CD4-positive, alpha-beta T cell (primary cell): Measurements from ENCODE around the gene LBHD1. TPM values are rescaled to one million over a fixed set of nuclear protein-coding genes. Genes with fewer than 3 reads are reported as not detected.
A peak's percentile ranks its signal among the peaks of the same experiment; 100 is the strongest.

Experiments
- ATAC-seq: fragments of 200-7000 bp; cut with Tn5 transposase; one replicate; pipeline ENCODE4 v1.10.0; 2022; ENCODE audit warnings: mild to moderate bottlenecking; ENCODE audit not compliant: poor library complexity
- CTCF ChIA-PET: fragments of 350-600 bp; sonication (Branson Sonifier 250); formaldehyde crosslinking; loops from one replicate; lab custom pipeline; 2021; ENCODE audit warnings: antibody characterized with exemption, inconsistent platforms; lab: Charles Lee
- POLR2A ChIA-PET: fragments of 350-600 bp; sonication (Branson Sonifier 250); formaldehyde crosslinking; loops from one replicate; lab custom pipeline; 2021; ENCODE audit warnings: antibody characterized with exemption, inconsistent platforms; lab: Charles Lee
- DNase-seq, 14 experiments: peaks; one replicate each; pipeline ENCODE4 v3.0.0-alpha.2; 2013 to 2020; ENCODE audit warnings: mixed read lengths in 2 of 14
- H3K27ac ChIP-seq, 2 donors: one replicate each; pipeline versions ENCODE4 v1.5.1 to v1.7.0; 2013; ENCODE audit warnings: low read length in 2 of 2, low read depth in 1 of 2, mild to moderate bottlenecking in 1 of 2
- H3K27me3 ChIP-seq, 2 experiments: 1 replicate in 1 of 2; 2 replicates in 1 of 2; pipeline versions ENCODE4 v1.6.1 to v1.7.0; 2013; ENCODE audit warnings: low read length in 2 of 2, control low read depth in 1 of 2, mild to moderate bottlenecking in 1 of 2, moderate library complexity in 1 of 2; ENCODE audit not compliant: insufficient read depth in 2 of 2, control insufficient read depth in 1 of 2
- H3K36me3 ChIP-seq: one replicate; pipeline ENCODE4 v1.6.1; 2013; ENCODE audit warnings: low read length, control low read depth; ENCODE audit not compliant: insufficient read depth
- H3K4me1 ChIP-seq: one replicate; pipeline ENCODE4 v1.6.1; 2013; ENCODE audit warnings: low read length, control low read depth; ENCODE audit not compliant: insufficient read depth
- H3K4me3 ChIP-seq: one replicate; pipeline ENCODE4 v1.5.1; 2013; ENCODE audit warnings: mild to moderate bottlenecking, low read length, moderate library complexity
- H3K9me3 ChIP-seq, 2 experiments: 1 replicate in 1 of 2; 2 replicates in 1 of 2; pipeline versions ENCODE4 v1.6.1 to v1.7.0; 2013; ENCODE audit warnings: low read length in 2 of 2, mild to moderate bottlenecking in 2 of 2, control low read depth in 1 of 2, moderate library complexity in 1 of 2; ENCODE audit not compliant: control insufficient read depth in 1 of 2, insufficient read depth in 1 of 2
- H3K27ac Mint-ChIP-seq: one replicate; pipeline ENCODE4 v1.8.0; 2020; ENCODE audit warnings: mixed read lengths
- H3K27me3 Mint-ChIP-seq: one replicate; pipeline ENCODE4 v1.8.0; 2021; ENCODE audit warnings: mixed read lengths
- H3K36me3 Mint-ChIP-seq: one replicate; pipeline ENCODE4 v1.8.0; 2021; ENCODE audit warnings: low read depth, mixed read lengths
- H3K4me1 Mint-ChIP-seq: one replicate; pipeline ENCODE4 v1.8.0; 2021; ENCODE audit warnings: low read depth, mixed read lengths
- H3K4me3 Mint-ChIP-seq: one replicate; pipeline ENCODE4 v1.8.0; 2020; ENCODE audit warnings: mild to moderate bottlenecking, mixed read lengths
- H3K9me3 Mint-ChIP-seq: one replicate; pipeline ENCODE4 v1.8.0; 2020; ENCODE audit warnings: mixed read lengths
- CTCF ChIP-seq: fragments of 200-600 bp; IDR thresholded peaks from one replicate; pipeline ENCODE4 v1.8.0; 2022; ENCODE audit warnings: antibody characterized with exemption, mild to moderate bottlenecking
- intact Hi-C, 2 experiments: fragments of 100-400 bp; cut with DNase I in 1 of 2; cut with micrococcal nuclease in 1 of 2; formaldehyde crosslinking; loops; one replicate each; pipeline versions ENCODE4 v1.15.1 to v1.9.0; 2023 to 2025; cut with DNase I, micrococcal nuclease
- polyA plus RNA-seq, 2 donors: library from polyadenylated mRNA; unstranded; fragments of 120-200 nt; gene quantifications; one replicate each; pipeline ENCODE4 v1.2.1, GENCODE V29; 2013
- total RNA-seq, 174 experiments: library from RNA in 2 of 174; stranded (reverse) in 2 of 174; gene quantifications; one replicate each; pipeline ENCODE4 v1.2.3 and lab custom pipeline; 2021 to 2026

Gene LBHD1
- total RNA-seq (10 to 100 TPM; 10.4 to 10.5 TPM), total RNA-seq (lab: John Stamatoyannopoulos, UW) (4.1 to 30.5 (median 17.2) reads per million in 172 experiments)
- polyA plus RNA-seq (2013, experiment 1 of 2) = 6.3 TPM
- polyA plus RNA-seq (2013, experiment 2 of 2) = 8.9 TPM

- peak within 1 kb of the TSS; percentile 87 for H3K27ac Mint-ChIP-seq
- peaks cover 38% of the 10 kb centered on the region for H3K36me3 Mint-ChIP-seq
Measured at GRCh38 chr11:62671608-62672389, at the start of gene LBHD1, which contains the start of gene UQCC3. LBHD1 (minus strand) TSS chr11:62672267; CDS start chr11:62670031, 2,236 bp downstream. UQCC3 (plus strand) TSS chr11:62671673; CDS start chr11:62671746, 73 bp downstream.

GRCh38 chr11:62719302-62719978 is 47.4 kb upstream of the LBHD1 start:
- Mint-ChIP-seq H3K27me3 (no peaks in the 10 kb centered on the region), H3K9me3 (no peaks in the 10 kb centered on the region), H3K27ac (no peak overlapping the region), H3K36me3 (peaks cover 100% of the 10 kb centered on the region), H3K4me1 (peaks cover 74% of the 10 kb centered on the region), H3K4me3 (peak overlapping the region; percentile 8)
- H3K27me3 ChIP-seq = no peaks in the 10 kb centered on the region
- ChIA-PET CTCF (no interaction called here), POLR2A (interaction anchor here (0.7 to 1.3 kb wide), 2 partner anchors 8 to 52 kb away, joined by 3 read pairs; partner anchors contain the start of genes HNRNPUL2 and TAF6L)
- H3K27ac ChIP-seq = no peak overlapping the region
- ATAC-seq (no peak), DNase-seq (no peak)
- H3K4me1 ChIP-seq = peaks cover 28% of the 10 kb centered on the region
- intact Hi-C loops = no loop called here
- H3K36me3 ChIP-seq = peaks cover 99% of the 10 kb centered on the region
- no peaks in the 10 kb centered on the region for H3K9me3 ChIP-seq
- H3K4me3 ChIP-seq = no peak overlapping the region
- no peak for TF ChIP-seq CTCF

More at GRCh38 chr11:62671608-62672389, at the start of gene LBHD1, which contains the start of gene UQCC3:
- H3K27me3 ChIP-seq = no peaks in the 10 kb centered on the region
- ATAC-seq (peak; percentile 74), DNase-seq (peak; percentile 50 to 89 (median 68))
- ChIA-PET POLR2A (interaction anchor here (0.6 to 6.4 kb wide), 29 partner anchors 9 to 209 kb away, joined by 3 to 94 read pairs (median 6); partner anchors contain the start of genes B3GAT3, EEF1G, EML3 and GANAB), CTCF (interaction anchor here (0.8 to 3.0 kb wide), 7 partner anchors 9 to 209 kb away, joined by 3 to 8 read pairs (median 4); partner anchors contain the start of genes B3GAT3, INTS5, SLC3A2 and TMEM179B)
- Mint-ChIP-seq H3K9me3 (no peaks in the 10 kb centered on the region), H3K4me3 (peak within 1 kb of the TSS; percentile 91), H3K4me1 (peaks cover 53% of the 10 kb centered on the region), H3K27me3 (no peaks in the 10 kb centered on the region)
- H3K4me3 ChIP-seq = peak within 1 kb of the TSS; percentile 98
- intact Hi-C loops = loop anchor here (1.0 to 5.0 kb wide), 5 partner anchors 19 to 79 kb away; partner anchors contain the start of genes BSCL2 (in 2 of the 2), GNG3 (in 2 of the 2), INTS5 (in 2 of the 2) and TUT1 (in 2 of the 2)
- peak within 1 kb of the TSS; percentile 72 to 83 for H3K27ac ChIP-seq
- peaks cover 31% of the 10 kb centered on the region for H3K36me3 ChIP-seq
- peaks cover 55% of the 10 kb centered on the region for H3K4me1 ChIP-seq
- H3K9me3 ChIP-seq = no peaks in the 10 kb centered on the region
- TF ChIP-seq CTCF = no peak

- peaks cover 99% of the 10 kb centered on the region for H3K36me3 Mint-ChIP-seq
- ChIA-PET CTCF (interaction anchor here (1.7 kb wide), 1 partner anchor 70 kb away, joined by 4 read pairs; no protein-coding TSS in a partner anchor), POLR2A (interaction anchor here (1.6 to 2.8 kb wide), 3 partner anchors 9 to 139 kb away, joined by 6 read pairs; partner anchors contain the start of genes C11orf98 and CSKMT)
- intact Hi-C loops = no loop called here
- H3K27ac Mint-ChIP-seq = peak overlapping the region; percentile 7
- H3K9me3 Mint-ChIP-seq = no peaks in the 10 kb centered on the region
- H3K9me3 ChIP-seq = no peaks in the 10 kb centered on the region
- peaks cover 26% of the 10 kb centered on the region for H3K4me1 ChIP-seq
- DNase-seq (no peak), ATAC-seq (no peak)
- no peak overlapping the region for H3K27ac ChIP-seq
- H3K4me1 Mint-ChIP-seq = peaks cover 63% of the 10 kb centered on the region
- H3K4me3 ChIP-seq = no peak overlapping the region
- H3K36me3 ChIP-seq = peaks cover 97% of the 10 kb centered on the region
- no peak for TF ChIP-seq CTCF
- H3K27me3 ChIP-seq = no peaks in the 10 kb centered on the region
- no peak overlapping the region for H3K4me3 Mint-ChIP-seq
- H3K27me3 Mint-ChIP-seq = no peaks in the 10 kb centered on the region
Measured at GRCh38 chr11:62716816-62717215, 44.7 kb upstream of the LBHD1 start.
